ENCODE data around the gene IL12RB1. TPM values are rescaled to one million over a fixed set of nuclear protein-coding genes. Genes with fewer than 3 reads are reported as not detected.

The IL12RB1 gene
- total and polyA plus RNA-seq, 2 donors (not counting 3 experiments of a cell fraction or from before 2014, with no cell fraction given) = not detected

DNA sequence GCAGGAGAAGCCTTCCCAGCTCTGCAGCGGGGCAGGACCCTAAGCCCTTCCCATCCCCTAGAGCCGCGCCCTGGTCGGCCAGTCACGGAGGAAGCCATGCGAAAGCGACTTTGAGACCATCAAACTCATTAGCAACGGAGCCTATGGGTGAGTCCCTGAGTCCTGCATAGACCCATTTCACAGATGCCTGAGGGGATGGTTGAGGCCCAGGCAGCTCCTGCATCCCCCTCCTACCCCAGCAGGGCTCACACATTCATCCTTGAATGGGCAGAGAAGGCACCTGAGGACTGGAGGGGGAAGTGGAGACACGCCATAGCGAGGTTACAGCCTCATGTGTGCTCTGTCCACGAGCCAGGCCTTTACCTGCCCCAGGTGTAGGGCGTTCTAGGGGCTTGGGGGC is 42.1 kb upstream of the IL12RB1 start:
- no peak overlapping the region for H3K4me3 ChIP-seq (replicated peaks in 1 of 3; ENCODE audit: insufficient read depth in 1 of 3, low read depth in 1 of 3, low read length in 3 of 3)
- H3K27me3 ChIP-seq (ENCODE audit: control insufficient read depth in 2 of 2, insufficient read depth in 2 of 2, low read length in 2 of 2) = no peaks in the 10 kb centered on the region
- H3K4me2 ChIP-seq (ENCODE audit: insufficient read depth, low read length) = no peak overlapping the region
- no peaks in the 10 kb centered on the region for H4K20me1 ChIP-seq (replicated peaks; ENCODE audit: control insufficient read depth, extremely low read depth, insufficient read depth, low read length)
- intact Hi-C loops (cut with micrococcal nuclease) = no loop called here
- TF ChIP-seq, protein P1, sequence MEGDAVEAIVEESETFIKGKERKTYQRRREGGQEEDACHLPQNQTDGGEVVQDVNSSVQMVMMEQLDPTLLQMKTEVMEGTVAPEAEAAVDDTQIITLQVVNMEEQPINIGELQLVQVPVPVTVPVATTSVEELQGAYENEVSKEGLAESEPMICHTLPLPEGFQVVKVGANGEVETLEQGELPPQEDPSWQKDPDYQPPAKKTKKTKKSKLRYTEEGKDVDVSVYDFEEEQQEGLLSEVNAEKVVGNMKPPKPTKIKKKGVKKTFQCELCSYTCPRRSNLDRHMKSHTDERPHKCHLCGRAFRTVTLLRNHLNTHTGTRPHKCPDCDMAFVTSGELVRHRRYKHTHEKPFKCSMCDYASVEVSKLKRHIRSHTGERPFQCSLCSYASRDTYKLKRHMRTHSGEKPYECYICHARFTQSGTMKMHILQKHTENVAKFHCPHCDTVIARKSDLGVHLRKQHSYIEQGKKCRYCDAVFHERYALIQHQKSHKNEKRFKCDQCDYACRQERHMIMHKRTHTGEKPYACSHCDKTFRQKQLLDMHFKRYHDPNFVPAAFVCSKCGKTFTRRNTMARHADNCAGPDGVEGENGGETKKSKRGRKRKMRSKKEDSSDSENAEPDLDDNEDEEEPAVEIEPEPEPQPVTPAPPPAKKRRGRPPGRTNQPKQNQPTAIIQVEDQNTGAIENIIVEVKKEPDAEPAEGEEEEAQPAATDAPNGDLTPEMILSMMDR (IDR thresholded peaks at IDR 0.05; ENCODE audit: extremely low read depth in 1 of 2, insufficient read depth in 1 of 2, low read depth in 1 of 2, low read length in 2 of 2) = no peak
- TF ChIP-seq JUN (IDR thresholded peaks at IDR 0.05; ENCODE audit: borderline replicate concordance, insufficient read depth, insufficient read length, low read depth) (no peak), POLR2A (IDR thresholded peaks at IDR 0.05; ENCODE audit: low read depth, low read length) (no peak), MYC (IDR thresholded peaks at IDR 0.05; ENCODE audit: low read depth, low read length) (no peak), FOS (IDR thresholded peaks at IDR 0.05; ENCODE audit: borderline replicate concordance, insufficient read depth, low read length) (no peak), POLR2AphosphoS5 (IDR thresholded peaks at IDR 0.05; ENCODE audit: insufficient read depth, low read depth, low read length) (no peak), GATA2 (IDR thresholded peaks at IDR 0.05; ENCODE audit: insufficient read depth, insufficient read length, low read depth, low read length) (no peak), EZH2 (IDR thresholded peaks at IDR 0.05; ENCODE audit: borderline replicate concordance, low read depth, low read length, severe bottlenecking) (no peak)
- TF ChIP-seq, protein P2, sequence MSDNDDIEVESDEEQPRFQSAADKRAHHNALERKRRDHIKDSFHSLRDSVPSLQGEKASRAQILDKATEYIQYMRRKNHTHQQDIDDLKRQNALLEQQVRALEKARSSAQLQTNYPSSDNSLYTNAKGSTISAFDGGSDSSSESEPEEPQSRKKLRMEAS (IDR thresholded peaks at IDR 0.05; ENCODE audit: insufficient read depth, insufficient read length) = no peak
- DNase-seq (ENCODE audit: low read depth, low spot score) (no peak), FAIRE-seq (no peak)
- no peak overlapping the region for H3K27ac ChIP-seq (ENCODE audit: insufficient read depth, low read depth, low read length)
- no TSS peak for BruUV-seq (replicated peaks)
- no peaks in the 10 kb centered on the region for H3K36me3 ChIP-seq (ENCODE audit: control insufficient read depth in 2 of 2, extremely low read depth in 1 of 2, insufficient read depth in 2 of 2, low read length in 2 of 2)
- CTCF ChIA-PET = interaction anchor here (1.9 to 6.2 kb wide), 2 partner anchors 16 to 123 kb away, joined by 6 to 34 read pairs; no protein-coding TSS in a partner anchor
- no peak overlapping the region for H2AFZ ChIP-seq (ENCODE audit: low read depth, low read length)
- H3K9me3 ChIP-seq (replicated peaks; ENCODE audit: control insufficient read depth, insufficient read depth, low read length) = no peaks in the 10 kb centered on the region
- POLR2A ChIA-PET = no interaction called here
- no peaks in the 10 kb centered on the region for H3K9me1 ChIP-seq (replicated peaks; ENCODE audit: control insufficient read depth, extremely low read depth, insufficient read depth, low read length)
- H3K9ac ChIP-seq (replicated peaks; ENCODE audit: extremely low read depth, insufficient read depth, low read length) = no peak overlapping the region
- no peaks in the 10 kb centered on the region for H3K79me2 ChIP-seq (ENCODE audit: control insufficient read depth, insufficient read depth, low read length)
- no peaks in the 10 kb centered on the region for H3K4me1 ChIP-seq (ENCODE audit: control insufficient read depth, extremely low read depth, insufficient read depth, low read length)
- dilution Hi-C loops (cut with MboI; ENCODE audit: extremely low pct_ligation_motif_present, low sequenced_read_pairs) = no loop called here

Measured in endothelial cell of umbilical vein (primary cell).